Measurements from ENCODE around the gene PDZK1IP1.

Gene PDZK1IP1

GRCh38 chr1:47209725-47210325 is 20.0 kb upstream of the PDZK1IP1 start:
- DNase-seq (ENCODE audit: low read depth in 1 of 2, low spot score in 1 of 2), result no peak
- H3K4me3 ChIP-seq (replicated peaks; ENCODE audit: insufficient read depth, low read length), result no peak overlapping the region
- H3K27ac ChIP-seq (replicated peaks), result no peak overlapping the region
- peaks cover 2% of the 10 kb centered on the region for H3K27me3 ChIP-seq (ENCODE audit: insufficient read depth, poor library complexity, severe bottlenecking)
- TF ChIP-seq REST (IDR thresholded peaks at IDR 0.05; ENCODE audit: insufficient replicate concordance, low read depth), result no peak
- TF ChIP-seq CTCF (IDR thresholded peaks at IDR 0.05; ENCODE audit: insufficient read depth, low read length), result no peak
- TF ChIP-seq GABPA (IDR thresholded peaks at IDR 0.05; ENCODE audit: low read depth), result no peak
- TF ChIP-seq SPI1 (IDR thresholded peaks at IDR 0.05; ENCODE audit: borderline replicate concordance, low read depth), result no peak
- TF ChIP-seq POLR2AphosphoS5 (IDR thresholded peaks at IDR 0.05; ENCODE audit: low read depth), result no peak

- no peak overlapping the region for H3K27ac ChIP-seq (replicated peaks)
- H3K4me3 ChIP-seq (replicated peaks; ENCODE audit: insufficient read depth, low read length), result no peak overlapping the region
- TF ChIP-seq CTCF (IDR thresholded peaks at IDR 0.05; ENCODE audit: insufficient read depth, low read length) (no peak), GABPA (IDR thresholded peaks at IDR 0.05; ENCODE audit: low read depth) (no peak), REST (IDR thresholded peaks at IDR 0.05; ENCODE audit: insufficient replicate concordance, low read depth) (no peak), POLR2AphosphoS5 (IDR thresholded peaks at IDR 0.05; ENCODE audit: low read depth) (no peak), SPI1 (IDR thresholded peaks at IDR 0.05; ENCODE audit: borderline replicate concordance, low read depth) (no peak)
- no peak for DNase-seq (ENCODE audit: low read depth in 1 of 2, low spot score in 1 of 2)
- H3K27me3 ChIP-seq (ENCODE audit: insufficient read depth, poor library complexity, severe bottlenecking), result peaks cover 2% of the 10 kb centered on the region
Observed at GRCh38 chr1:47209091-47209490, 19.3 kb upstream of the PDZK1IP1 start.

DNA sequence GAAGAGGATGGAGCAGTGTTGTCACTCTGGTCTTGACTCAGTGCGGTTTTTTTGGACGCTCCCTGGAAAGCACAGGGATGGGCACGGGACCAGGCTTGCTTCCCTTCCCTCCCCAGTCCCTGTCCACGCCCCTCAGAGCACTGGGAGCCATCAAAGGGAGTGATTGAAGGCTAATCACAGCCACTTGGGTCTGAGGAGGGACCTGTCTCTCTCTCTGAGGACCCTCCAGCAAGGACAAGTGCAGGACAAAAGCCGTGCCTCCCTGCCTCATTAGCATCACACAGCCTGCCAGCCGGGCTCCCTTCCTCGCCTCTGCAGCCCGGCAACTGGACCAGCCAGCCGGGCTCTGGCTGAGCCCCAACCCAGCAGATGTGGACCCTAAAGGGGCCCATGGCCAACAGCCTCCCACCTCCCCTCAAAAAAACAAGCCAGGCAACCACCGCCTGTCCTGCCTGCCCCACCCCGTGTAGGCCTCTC is 18.6 kb upstream of the PDZK1IP1 start:
- DNase-seq (ENCODE audit: low read depth in 1 of 2, low spot score in 1 of 2), result no peak
- no peak for TF ChIP-seq REST (IDR thresholded peaks at IDR 0.05; ENCODE audit: insufficient replicate concordance, low read depth)
- no peak for TF ChIP-seq SPI1 (IDR thresholded peaks at IDR 0.05; ENCODE audit: borderline replicate concordance, low read depth)
- no peak for TF ChIP-seq CTCF (IDR thresholded peaks at IDR 0.05; ENCODE audit: insufficient read depth, low read length)
- TF ChIP-seq GABPA (IDR thresholded peaks at IDR 0.05; ENCODE audit: low read depth), result no peak
- no peak for TF ChIP-seq POLR2AphosphoS5 (IDR thresholded peaks at IDR 0.05; ENCODE audit: low read depth)
- peaks cover 6% of the 10 kb centered on the region for H3K27me3 ChIP-seq (ENCODE audit: insufficient read depth, poor library complexity, severe bottlenecking)
- no peak overlapping the region for H3K27ac ChIP-seq (replicated peaks)
- H3K4me3 ChIP-seq (replicated peaks; ENCODE audit: insufficient read depth, low read length), result no peak overlapping the region
